ENCODE measurements around the gene B4GALT4.
A peak's percentile ranks its signal among the peaks of the same experiment; 100 is the strongest.
"Not testable (repeated sequence)": the region's sequence is repeated elsewhere in the genome, so short reads cannot be mapped to it uniquely, and the experiment has no call there.

The B4GALT4 gene

GRCh38 chr3:119240591-119241434 is at the start of gene B4GALT4:
TSS of gene B4GALT4 (minus strand) at chr3:119240878. CDS start at chr3:119230099, 10,779 bp downstream.
- peak; percentile 89 for DNase-seq

DNA sequence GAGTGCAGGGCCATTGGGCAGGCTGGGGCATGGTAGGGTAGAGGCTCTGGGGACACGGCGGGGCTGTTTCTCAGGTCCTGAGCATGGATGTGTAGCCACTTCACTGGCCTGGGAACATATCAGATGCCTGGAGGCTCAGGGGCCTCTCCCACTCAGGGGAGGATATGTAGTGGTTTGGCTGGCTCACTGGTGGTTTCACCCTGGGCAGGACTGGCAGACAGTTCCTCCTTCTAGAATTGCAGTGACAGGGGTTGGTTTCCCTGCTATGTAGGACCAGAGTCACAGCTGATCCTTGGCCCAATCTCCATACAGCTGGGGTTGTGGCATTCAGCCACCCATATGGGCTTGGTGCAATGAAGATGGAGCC is 48.7 kb upstream of the B4GALT4 start:
- no peak for DNase-seq

- DNase-seq = no peak
Measured at GRCh38 chr3:119288669-119289403, 48.2 kb upstream of the B4GALT4 start.

GRCh38 chr3:119279584-119280243 is 39.0 kb upstream of the B4GALT4 start:
- no peak for DNase-seq

DNA sequence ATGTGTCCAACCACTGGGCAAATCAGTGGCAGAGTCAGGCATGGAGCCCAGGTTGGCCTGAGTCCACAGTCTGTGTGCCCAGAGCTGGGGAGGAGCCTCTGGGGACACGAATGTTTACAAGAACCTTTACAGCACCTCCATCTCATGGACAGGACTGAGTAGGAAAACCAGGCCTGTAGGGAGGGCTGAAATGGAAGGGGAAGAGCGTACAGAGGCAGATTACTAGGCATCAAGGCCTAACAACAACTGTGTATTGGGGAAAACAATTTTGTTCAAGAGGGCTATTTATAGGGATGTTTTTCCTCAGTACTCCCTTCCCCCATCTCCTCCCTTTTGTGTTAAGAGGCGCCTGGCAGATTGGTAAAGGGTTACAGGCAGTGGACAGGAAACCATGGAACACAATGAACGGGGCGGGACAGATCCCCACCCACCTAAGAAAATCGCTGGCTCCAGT is 38.5 kb upstream of the B4GALT4 start:
- no peak for DNase-seq

DNA sequence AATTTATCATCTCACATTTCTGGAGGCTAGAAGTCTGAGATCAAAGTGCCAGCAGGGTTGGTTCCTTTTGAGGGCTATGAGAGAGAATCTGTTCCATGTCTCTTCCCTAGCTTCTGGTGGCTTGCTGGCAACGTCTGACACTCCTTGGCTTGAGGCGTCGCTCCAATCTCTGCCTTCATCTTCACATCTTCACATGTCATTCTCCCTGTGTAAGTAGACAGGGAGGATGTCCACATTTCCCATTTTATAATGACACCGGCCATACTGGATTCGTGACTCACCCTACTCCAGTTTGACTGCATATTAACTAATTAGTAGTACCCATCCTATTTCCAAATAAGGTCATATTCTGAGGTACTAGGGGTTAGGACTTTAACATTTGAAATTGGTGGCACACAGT is 36.0 kb upstream of the B4GALT4 start:
- DNase-seq = no peak

DNA sequence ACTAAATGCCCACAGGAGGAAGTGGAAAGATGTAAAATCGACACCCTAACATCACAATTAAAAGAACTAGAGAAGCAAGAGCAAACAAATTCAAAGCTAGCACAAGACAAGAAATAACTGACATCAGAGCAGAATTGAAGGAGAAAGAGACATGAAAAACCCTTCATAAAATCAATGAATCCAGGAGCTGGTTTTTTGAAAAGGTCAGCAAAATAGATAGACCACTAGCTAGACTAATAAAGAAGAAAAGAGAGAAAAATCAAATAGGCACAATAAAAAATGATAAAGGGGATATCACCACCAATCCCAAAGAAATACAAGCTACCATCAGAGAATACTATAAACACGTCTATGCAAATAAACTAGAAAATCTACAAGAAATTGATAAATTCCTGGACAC is 29.5 kb upstream of the B4GALT4 start:
- not testable (repeated sequence) for DNase-seq

DNA sequence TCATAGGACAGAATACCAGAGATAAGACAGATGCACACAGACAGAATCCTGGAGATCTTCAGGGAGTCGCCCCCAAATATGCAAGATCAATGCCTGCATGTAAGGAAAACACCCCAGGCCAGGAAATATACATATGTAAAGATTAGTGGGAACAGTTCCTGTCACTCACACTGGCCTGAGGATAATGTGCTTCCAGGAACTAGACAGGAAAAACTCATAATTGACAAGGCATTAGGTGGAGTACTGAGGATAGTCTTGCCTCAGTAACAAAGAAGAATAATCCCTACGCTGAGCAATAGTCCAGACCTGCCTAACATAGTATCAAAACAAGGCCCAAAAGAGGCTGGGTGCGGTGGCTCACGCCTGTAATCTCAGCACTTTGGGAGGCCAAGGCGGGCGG is 20.4 kb upstream of the B4GALT4 start:
- DNase-seq = no peak

GRCh38 chr3:119259821-119260220 is 19.1 kb upstream of the B4GALT4 start:
- DNase-seq = no peak

GRCh38 chr3:119258915-119259314 is 18.2 kb upstream of the B4GALT4 start:
- no peak for DNase-seq

DNA sequence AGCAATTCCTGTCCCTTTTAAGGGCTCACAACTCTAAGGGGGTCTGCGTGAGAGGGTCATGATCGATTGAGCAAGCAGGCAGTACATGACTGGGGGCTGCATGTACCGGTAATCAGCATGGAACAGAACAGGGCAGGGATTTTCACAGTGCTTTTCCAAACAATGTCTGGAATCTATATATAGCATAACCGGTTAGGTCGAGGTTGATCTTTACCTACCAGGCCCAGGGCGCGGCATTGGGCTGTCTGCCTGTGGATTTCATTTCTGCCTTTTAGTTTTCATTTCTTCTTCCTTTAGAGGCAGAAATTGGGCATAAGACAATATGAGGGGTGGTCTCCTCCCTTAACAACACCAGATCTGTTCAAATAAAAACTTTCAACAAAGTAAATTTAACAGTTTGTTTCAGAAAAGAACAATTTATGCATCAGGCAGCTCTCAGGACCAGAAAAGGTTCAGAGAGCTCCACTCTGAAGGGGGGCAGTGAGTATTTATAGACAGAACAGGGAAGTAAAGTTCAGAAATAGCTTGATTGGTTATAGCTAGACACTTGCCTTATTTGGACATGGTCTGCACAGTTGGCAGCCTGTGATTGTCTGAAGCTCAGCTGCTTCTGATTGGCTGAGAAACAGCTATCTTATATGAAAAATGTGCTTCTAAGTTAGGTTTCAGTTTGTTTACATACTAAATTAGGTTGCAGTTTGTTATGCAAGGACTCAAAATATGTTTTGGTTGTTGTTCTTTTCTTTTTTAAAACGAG is 17.2 kb upstream of the B4GALT4 start:
- no peak for DNase-seq

- DNase-seq = no peak
Measured at GRCh38 chr3:119257111-119257510, 16.4 kb upstream of the B4GALT4 start.

DNA sequence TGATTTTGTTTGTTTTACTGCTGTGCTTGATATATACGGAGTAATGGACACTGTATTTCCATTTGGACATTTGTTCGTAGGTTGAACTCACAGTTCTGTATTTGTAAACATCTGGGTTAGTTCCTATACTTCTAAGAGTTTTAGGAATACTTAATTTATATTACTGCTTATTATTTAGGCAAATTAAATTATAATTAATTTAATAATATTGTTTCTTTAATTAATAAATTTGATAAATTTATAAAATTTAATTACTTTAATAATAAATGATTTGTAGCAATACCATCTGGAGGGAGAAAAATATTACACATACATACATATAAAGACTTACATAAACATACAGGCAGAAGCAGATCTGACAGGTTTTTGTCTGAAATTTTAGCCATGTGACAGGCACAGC is 14.5 kb upstream of the B4GALT4 start:
- DNase-seq = no peak

DNA sequence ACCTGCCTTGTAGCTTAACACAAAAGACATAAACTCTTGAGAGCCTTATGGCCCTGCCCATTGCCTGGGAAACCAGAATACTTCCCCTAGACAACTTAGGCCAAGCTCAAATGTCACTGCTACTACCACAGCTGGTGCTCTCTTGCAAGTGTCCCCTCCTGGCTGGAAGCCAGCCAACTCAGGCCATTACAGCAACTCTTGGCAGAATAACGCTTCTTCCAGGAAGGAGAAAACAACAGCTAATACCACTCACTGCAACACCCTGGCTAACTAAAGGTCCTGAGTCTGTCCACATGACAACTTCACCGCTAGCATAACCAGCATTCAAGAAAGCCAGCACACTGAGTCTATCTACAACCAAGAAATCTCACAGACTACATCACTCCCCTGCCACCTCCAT is 5.1 kb upstream of the B4GALT4 start:
- no peak for DNase-seq

GRCh38 chr3:119243712-119244111 is 3.0 kb upstream of the B4GALT4 start:
- DNase-seq = no peak

DNA sequence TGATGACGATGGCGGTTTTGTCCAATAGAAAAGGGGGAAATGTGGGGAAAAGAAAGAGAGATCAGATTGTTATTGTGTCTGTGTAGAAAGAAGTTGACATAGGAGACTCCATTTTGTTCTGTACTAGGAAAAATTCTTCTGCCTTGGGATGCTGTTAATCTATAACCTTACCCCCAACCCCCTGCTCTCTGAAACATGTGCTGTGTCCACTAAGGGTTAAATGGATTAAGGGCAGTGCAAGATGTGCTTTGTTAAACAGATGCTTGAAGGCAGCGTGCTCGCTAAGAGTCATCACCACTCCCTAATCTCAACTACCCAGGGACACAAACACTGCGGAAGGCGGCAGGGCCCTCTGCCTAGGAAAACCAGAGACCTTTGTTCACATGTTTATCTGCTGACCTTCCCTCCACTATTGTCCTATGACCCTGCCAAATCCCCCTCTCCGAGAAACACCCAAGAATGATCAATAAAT is 2.4 kb upstream of the B4GALT4 start:
- not testable (repeated sequence) for DNase-seq

DNA sequence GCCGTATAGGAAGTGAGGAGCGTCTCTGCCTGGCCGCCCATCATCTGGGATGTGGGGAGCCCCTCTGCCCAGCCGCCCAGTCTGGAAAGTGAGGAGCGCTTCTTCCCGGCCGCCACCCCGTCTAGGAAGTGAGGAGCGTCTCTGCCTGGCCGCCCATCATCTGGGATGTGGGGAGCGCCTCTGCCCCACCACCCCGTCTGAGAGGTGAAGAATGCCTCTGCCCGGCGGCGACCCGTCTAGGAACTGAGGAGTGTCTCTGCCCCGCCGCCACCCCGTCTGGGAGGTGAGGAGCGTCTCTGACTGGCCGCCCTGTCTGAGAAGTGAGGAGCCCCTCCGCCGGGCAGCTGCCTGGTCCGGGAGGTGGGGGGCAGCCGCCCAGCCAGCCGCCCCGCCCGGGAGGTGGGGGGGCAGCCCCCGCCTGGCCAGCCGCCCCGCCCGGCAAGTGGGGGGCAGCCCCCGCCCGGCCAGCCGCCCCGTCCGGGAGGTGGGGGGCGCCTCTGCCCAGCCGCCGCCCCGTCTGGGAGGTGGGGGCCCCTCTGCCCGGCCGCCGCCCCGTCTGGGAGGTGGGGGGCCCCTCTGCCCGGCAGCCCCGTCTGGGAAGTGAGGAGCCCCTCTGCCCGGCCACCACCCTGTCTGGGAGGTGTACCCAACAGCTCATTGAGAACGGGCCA is 1.8 kb upstream of the B4GALT4 start:
- DNase-seq = not testable (repeated sequence)

DNA sequence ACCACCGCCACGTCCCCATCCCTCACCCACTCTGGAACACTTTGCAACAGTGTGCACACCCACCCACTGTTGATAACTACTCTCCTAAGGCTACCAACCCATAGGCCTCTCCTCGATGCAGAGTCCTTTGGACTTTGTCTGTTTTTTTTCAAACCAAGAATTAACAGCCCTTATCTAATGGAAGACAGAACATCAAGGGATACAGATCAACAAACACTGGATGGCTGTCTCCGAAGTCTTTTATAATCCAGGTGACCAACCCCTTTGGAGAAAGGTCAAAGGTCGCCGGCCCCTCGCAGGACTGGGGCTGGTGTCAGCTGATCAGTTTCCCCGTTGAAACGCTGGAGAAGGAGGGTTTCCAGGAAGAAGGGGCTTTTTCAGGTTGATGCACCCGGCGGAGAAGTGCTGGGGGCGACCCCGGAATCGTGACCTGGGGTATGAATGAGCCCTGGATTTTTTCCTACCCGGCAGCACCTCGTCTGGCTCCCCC is 532 bp downstream of the B4GALT4 start:
- peak; percentile 56 for DNase-seq

DNA sequence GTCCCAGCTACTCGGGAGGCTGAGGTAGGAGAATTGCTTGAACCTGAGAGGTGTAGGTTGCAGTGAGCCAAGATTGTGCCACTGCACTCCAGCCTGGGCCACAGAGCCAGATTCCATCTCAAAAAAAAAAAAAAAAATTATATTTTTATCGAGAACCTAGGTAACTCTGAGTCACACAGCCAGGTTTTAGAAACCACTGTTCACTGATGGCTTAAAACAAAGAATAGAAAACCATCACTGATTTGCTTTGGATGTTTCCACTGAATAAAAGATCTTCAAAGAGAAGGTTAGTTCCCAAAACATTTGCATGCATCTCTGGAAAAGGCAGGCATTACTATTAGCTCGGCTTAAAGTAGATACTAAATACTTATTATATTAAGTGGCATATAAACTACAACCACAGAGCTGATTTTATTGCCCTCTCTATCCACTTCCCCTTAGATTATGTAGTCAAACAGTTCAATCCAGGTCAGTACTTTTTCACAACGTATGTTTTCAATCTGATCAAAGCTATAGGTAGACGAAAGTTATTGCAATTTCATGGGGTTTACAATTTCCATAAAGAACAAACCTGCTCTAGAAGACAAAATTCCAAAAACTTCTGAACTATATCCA is 1.4 kb downstream of the B4GALT4 start:
- DNase-seq = no peak

GRCh38 chr3:119238363-119238762 is 2.3 kb downstream of the B4GALT4 start:
- DNase-seq = no peak

- DNase-seq = no peak
Measured at GRCh38 chr3:119237299-119237698, 3.4 kb downstream of the B4GALT4 start.

All from activated CD4-positive, alpha-beta T cell treated with anti-CD3 and anti-CD28 coated beads, Interleukin-10, Interleukin-2, amounts not matched to agents 100 ng/mL and 50 ng/mL, durations not matched to agents 16 hours and 8 hours (primary cell).